ENCODE data around the gene CCDC34. TPM values are rescaled to one million over a fixed set of nuclear protein-coding genes. Genes with fewer than 3 reads are reported as not detected.

Gene CCDC34
- polyA plus RNA-seq, 1 donor = 14.1 TPM

Other genes with a start within 250 kb of the CCDC34 start
- 27.0 TPM for gene LGR4, start 109.6 kb upstream of the CCDC34 start, polyA plus RNA-seq (ENCODE audit: insufficient read length)
- 11.2 TPM for gene LIN7C, start 143.6 kb upstream of the CCDC34 start, polyA plus RNA-seq (ENCODE audit: insufficient read length)

All from hindlimb muscle (tissue), 1 donor.